GM18498 (cell line): ENCODE data around the gene GAB3.

Source experiments
- ATAC-seq: cut with Tn5 transposase; IDR thresholded peaks from one replicate; pipeline ENCODE4 v1.9.1; 2021; ENCODE audit warnings: mild to moderate bottlenecking, moderate library complexity; ENCODE audit not compliant: unreplicated experiment

Gene GAB3, protein sequence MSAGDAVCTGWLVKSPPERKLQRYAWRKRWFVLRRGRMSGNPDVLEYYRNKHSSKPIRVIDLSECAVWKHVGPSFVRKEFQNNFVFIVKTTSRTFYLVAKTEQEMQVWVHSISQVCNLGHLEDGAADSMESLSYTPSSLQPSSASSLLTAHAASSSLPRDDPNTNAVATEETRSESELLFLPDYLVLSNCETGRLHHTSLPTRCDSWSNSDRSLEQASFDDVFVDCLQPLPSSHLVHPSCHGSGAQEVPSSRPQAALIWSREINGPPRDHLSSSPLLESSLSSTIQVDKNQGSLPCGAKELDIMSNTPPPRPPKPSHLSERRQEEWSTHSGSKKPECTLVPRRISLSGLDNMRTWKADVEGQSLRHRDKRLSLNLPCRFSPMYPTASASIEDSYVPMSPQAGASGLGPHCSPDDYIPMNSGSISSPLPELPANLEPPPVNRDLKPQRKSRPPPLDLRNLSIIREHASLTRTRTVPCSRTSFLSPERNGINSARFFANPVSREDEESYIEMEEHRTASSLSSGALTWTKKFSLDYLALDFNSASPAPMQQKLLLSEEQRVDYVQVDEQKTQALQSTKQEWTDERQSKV

DNA sequence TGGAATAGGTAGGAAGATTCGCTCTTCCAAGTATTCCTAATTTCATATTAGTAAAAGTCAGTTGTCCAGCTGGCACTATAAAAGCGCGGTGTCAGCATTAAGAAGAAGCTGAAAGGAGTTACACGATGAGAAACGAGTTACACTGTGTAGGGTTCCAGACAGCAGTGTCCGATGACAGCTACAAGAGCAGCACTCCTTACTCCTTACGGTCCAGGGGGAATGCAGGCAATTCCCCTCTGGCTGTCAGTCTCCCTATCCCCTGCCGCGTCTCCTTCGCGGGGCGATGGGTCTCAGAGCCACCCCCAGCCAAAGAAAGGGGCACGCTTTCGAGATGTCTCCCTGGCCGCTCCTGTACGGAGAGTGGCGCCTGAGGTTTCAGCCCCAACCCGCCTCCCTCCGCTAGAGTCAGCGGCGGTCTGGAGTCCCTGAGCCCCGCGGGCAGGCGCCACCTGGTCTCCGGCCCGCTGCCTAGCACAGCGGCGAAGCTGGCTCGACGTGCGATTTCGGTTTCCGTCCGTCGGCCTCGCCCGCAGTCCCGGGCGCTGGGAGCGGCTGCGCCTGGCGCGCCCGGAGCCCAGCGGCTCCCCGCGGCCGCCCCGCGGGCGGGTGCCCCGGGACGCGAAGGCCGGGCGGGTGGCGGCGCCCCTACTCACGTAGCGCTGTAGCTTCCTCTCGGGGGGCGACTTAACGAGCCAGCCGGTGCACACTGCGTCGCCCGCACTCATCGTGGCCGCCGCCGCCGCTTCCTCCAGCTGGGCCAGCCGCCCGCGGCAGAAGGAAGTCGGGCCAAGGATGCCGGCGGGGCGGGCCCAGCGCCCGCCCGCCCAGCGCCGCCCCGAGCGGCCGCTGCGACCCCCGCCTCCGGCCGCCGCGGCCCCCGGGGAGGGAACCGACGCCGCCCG, at the start of gene GAB3:
Gene GAB3 (minus strand): TSS at position 777 of the 902 bp plus-strand sequence. CDS start 52 bp downstream, at position 725.
- ATAC-seq: peak; percentile 73

DNA sequence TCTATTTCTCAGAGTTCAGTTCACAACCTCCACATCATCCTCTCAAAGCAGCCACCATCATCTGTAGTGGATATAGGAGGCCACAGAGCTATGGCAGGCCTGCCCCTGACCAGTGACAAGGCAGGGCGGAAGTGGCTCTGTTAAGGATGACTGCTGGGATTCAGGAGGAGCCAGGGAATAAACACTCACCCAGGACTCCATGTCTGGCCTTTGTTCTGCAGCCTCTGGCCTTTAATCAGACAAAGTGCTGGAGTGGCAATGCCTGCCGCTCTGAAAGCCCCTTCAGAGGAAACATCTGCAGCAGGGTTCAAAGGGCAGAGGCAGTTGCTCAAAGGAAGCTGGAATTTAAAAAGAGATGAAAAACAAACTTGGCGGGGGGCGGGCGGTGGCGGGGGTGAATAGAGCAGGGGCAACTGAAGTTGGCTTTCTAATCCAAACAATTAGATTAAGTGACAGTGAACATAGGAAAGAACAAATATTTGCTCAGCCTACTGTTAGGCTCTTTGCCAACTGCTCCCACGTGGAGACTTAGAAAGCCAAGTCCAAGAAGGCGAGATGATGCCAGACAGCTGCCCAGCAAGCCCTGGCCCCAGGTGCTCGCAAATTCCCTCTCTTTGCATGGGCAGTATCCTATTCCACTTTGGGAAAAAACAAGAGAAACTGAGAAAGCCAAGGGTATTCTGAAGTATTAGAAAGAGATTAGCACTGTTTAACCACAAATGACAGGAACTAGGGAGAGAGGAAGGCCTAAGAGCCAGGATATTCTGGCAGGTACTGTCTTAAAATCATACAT, 48.9 kb upstream of the GAB3 start:
- no peak for ATAC-seq

DNA sequence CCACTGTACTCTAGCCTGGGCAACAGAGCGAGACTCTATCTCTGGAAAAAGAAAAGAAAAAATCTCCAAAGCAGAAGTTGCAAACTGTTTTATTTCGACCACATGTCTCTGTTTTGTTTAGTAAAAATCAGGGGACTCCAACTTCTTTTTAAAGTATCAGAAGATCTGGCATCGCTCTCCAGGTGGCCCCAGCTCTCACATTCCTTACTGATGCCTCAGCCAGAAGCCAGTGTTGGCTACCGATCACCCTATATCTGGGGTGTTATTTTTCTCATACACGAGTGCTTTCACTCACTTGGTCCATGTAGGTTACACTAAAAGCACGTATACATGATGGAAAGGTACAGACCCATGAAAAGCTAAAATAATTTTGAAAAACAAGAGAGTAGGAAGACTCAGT, 46.1 kb upstream of the GAB3 start:
- ATAC-seq: no peak

DNA sequence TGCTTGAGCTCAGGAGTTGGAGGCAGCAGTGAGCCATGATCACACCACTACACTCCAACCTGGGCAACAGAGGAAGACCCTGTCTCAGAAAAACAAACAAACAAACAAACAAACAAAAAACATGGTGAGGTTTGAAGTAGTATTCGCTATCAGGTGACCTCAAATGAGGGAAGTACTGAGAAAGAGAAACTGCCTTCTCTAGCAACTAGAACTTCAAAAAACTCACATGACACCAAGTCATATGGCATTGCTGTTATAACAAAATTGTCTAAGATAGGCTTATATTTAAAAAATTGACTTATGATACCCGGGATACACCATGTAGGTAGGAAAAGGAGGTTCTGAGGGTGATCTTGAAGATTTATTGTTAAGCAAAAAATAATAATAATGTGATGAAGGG, 44.1 kb upstream of the GAB3 start:
- ATAC-seq: no peak

DNA sequence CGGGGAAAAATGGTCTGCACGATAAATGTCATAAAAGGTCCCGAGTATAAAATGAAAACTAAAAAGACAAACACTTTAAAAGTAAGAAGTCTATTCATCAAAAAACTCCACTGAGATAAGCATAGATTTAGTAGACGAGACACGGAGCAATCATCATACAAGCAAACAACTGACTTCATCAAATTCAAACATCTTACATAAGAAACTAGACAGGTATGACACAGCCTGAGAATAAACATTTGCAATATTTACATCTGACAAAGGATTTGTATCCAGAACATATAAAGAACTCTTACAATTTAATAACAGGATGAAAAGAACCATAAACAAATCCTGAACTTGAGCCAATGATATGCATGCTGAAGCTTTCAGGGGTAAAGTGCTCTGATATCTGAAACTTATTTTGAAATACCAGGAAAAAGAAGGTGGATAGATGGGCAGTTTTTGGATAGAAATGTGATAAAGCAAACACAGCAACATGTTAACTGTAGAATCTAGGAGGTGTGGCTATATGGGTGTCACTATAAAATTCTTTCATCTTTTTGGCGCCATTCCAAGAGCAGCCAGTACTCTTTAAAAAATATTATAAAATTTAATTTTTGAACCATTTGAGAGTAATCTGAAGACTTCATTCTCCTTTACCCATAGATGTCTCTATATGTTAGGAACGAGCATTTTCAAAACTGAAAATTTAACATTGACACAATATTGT, 42.4 kb upstream of the GAB3 start:
- ATAC-seq: no peak

DNA sequence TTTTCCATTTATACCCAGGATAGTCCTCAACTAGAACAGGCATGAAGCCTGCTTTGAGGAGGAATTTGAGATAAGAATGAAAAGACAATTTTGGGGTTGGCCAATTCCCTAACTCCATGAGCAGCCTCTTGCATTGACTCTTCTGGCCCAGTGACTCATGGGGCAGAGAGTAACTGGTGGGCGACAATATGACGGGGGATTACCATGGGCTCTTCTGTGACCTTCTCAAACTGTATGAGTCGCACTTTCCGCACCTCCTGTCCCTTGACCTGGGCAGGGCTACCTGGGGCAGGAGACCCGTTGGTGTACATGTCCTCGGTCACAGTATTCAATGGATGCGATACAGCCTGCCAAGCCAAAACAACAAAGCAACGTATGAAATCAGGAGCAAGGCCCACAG, 41.1 kb upstream of the GAB3 start:
- ATAC-seq: no peak

DNA sequence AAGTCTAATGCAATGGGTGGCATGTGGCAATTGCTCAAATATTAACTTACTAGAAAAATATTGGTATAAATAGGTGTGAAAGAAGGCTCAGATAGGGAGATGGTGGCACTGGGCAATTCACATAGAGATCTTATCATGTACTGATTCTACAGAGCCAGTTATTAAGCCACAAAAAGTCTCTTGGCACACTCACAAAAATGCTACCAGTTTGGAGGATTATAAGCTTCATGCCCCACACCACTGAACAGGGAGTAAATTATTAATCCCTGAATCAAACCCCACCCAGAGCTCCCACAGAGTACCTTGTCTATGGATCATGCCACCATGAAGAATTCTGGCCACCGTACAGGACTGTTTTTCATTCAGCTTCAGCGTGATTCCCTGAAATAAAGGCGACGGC, 40.6 kb upstream of the GAB3 start:
- ATAC-seq: no peak

DNA sequence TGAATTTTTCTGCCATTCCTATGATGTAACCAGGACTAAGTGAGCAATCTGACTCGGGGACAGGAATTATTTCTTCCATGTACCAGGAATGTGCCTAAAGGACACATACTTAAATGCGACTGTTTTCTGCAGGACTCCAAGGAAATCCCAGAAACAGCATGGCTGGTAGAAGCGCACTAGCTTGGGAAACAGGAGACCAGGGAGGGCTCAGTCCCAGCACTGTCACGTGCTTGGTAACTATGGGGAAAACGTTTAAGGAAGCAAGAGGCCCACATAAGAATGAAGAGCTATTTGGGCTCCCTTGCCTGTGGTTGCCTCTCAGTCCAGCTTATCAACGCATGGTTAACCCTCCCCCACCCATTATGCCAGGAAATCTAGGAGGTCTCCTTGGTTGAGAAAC, 34.8 kb upstream of the GAB3 start:
- ATAC-seq: no peak

DNA sequence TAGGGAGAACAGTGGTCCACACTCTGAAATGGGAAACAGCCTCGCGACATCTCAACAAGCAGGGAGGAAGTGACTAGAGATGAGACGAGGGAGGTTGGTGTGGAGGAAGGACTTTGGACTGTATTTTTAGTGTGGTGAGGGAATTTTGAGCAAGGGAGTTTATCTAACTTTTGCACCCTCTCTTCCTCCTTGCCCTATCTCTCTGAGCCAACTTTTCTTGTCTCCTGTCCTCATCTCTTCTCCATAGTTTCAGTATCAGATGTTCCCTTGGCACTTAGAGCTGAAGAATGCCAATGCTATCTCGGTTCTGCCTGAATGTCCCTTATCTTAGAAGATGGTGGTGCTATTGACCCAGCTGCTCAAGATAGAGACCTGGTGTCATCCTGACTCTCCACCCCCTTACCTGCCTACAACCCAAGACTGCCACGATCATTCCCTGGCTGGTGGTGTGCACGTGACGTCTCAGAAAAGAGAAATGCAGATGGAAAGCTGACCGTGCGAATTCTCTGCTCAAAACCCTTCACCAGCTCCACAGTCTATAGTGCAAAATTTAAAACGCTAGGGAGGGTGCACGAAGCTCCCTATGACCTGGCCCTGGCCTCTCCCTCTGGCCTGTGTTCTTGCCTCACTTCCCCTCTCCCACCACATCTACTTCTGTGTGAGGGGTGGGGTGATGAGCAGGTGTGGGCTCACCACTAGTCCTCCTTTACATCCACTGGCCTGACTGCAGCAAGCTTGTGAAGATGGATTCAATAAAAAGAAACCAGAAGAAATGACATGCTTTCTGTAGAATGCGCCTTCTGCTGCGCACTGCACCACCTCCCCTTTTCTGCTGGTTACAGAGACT, 33.5 kb upstream of the GAB3 start:
- ATAC-seq: no peak

DNA sequence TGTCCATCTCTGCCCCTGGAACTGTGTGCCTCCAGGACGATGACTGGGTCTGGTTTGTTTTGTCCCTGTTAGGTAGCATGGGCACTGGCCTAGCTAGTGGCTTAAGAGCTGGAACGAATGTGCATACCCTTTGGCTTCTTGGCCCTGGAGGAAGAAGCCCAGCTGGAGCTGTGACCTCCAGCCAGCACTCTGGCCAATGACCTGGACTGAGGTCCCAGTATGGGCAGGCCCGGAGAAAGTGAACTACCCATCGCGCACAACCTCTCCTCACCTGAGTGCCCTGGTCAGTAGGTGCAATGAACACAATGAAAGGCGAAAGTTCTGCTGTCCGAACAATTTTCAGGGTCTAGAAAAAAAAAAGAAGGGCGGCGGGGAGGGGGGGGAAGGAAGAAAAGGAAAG, 30.1 kb upstream of the GAB3 start:
- ATAC-seq: no peak

DNA sequence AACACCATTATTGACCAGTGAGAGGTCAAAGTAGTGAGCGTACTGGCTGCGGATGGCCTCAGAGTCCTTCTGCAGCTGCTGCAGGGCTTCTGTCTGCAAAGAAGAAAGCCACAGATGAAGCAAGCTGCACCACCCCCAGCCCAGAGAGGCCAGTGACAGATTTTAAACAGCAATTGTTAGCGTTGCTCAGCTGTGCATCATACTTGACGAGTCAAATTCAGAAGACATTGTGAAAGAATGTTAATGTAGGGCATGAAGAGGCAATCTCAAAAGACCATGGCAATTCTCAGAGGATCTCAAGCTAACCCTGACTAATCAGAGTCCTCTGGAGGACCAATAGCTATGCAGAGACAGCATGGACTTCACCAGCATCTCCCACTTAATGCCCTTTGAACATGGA, 28.4 kb upstream of the GAB3 start:
- no peak for ATAC-seq

DNA sequence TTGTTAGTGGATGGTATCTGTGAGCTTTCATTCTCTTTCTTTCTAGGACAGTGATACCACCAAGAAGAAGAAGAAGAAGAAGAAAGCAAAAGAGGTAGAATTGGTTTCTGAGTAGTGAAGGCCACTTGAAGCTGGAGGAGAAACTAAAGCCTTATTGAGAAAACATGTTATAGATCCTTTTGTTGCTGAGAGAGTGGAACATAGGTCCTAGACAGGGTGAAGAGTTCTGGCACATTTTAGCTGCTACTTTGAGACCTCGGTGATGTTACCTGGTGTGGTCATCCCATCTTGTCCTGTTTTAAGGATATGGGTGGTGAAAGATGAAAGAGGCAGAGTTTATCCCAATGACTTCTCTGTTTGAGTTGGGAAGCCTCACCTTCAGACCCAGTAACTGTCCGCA, 25.9 kb upstream of the GAB3 start:
- no peak for ATAC-seq

DNA sequence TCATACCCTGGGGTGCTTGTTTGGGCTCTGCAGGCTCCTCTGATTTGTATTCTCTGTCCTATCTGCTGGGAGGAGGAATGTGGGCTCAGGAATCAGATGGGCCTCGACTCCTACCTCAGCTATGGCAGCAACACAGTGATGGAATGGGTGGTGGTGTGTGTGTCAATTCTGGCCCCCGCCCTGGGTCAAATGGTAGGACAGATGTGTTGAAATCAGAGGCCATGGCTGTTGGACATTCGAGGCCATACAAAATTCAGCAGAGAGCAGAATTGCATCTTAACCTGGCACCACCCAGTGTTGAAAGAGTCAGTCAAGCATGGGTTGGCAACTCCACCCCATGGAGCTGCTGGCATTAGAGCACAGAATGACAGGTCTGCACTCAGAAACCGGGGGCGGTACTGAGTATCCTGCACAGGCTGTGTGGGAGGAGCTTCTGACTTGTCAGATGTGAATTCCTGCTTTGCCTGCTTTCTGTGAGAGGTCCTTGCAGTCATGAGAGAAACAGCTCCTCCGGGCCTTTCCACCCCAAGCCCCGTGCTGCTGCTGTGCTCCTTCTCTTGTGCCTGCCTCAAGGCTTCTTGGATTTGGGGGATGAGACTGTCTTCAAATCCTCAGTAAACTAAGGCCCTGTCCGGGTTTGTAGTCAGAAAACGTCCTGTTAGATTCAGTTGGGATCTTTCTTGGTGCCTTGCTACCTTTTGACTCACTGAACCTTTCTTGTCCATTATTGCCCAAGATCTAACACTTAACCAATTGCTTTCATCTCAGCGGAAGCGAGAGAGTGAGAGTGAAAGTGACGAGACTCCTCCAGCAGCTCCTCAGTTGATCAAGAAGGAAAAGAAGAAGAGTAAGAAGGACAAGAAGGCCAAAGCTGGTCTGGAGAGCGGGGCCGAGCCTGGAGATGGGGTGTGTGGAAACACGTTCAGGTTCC, 24.8 kb upstream of the GAB3 start:
- ATAC-seq: no peak

DNA sequence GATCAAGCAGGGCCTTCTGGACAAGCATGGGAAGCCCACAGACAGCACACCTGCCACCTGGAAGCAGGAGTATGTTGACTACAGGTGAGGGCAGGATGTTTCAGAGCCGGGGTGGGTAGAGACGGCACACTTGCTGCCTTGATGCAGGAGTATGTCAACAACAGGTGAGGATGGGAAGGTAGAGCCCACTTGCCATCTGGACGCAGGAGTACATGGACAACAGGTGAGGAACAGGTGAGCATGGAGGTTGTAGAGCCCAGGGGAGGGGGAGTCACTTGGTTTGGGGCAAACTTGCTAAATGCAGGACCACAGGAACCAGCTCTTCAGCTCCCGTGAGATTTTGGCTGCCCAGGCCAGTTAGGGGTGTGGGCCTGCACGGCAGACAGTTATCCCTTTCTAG, 23.7 kb upstream of the GAB3 start:
- ATAC-seq: no peak

DNA sequence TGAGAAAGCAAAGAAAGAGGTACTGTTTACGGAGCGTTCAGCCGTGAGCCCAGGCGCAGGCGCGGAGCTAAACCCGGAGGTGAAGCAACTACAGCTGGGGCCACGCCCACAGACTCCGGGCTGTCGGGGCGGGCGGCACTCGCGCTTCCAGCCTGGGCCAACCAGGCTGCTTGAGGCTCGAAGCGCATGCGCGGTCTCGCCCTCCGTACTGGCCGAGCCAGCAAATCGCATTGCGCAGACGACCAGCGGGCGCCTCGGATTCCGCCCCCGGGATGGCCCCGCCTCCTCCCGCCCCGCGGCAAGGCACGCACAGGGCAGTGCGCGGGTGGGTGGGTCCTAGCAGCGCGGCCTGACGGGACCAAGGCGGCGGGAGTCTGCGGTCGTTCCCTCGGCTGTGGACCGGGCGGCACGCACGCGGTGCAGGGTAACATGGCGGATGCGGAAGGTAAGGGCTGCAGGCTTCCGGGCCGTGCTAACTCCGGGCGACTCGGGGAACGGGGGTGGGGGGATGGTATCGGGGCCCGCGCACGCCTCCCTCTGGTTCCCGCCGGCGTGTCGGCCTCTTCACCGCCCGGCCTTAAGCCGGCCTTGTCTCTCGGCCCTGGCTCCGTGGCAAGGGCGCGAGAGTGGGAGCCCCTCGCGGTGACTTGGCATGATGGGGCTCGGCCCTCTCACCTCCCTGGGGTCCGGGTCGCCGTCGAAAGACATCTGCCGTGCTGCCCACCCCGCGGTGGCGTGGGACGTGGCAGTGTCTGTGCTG, 11.8 kb upstream of the GAB3 start, which contains the start of gene DKC1:
Gene DKC1 (plus strand): TSS at position 328 of the 760 bp plus-strand sequence. CDS start 102 bp downstream, at position 430.
- ATAC-seq: peak; percentile 92

DNA sequence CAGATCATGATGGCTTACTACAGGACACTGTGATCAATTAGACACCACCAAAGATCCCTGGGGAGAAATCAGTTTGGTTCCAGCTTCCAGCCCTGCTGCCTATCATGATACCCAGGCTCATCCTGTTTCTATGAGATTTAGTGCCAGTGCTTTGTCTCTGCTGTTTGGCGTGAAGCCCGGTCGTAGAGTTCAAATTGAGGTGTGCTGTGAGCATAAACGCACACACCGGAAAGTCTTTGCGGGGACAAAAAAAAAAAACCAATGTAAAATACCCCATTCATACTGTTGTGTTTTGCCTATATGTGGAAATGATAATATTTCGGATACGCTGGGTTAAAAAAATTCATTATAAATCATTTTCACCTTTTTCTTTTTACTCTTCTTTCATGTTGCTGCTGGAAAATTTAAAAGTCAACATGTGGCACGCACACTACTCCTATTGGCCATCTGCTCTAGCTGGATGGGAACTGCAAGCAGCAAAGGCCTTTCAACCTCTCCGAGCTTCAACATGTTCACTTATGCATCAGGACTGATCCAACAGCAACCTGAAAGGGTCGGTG, 11.2 kb upstream of the GAB3 start:
- no peak for ATAC-seq

DNA sequence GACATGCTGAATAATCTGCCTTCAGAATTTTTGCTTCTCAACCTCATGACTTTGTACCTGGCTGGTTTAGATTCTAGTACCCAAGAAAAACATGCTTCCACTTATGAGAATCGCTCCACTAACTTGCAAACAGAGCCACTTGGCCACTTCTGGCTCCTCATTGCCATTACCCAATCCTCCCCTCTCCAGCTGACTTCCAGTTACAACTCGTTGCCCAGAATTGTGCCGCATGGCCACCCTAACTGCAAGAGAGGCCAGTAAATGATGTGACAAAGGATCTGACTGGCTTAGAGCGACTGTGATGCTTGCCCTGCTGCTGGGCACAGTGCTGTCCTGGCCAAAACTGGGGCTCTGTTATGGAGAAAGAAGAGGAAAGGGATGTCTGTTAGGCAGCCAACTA, 7.8 kb upstream of the GAB3 start:
- ATAC-seq: no peak
